ENCODE results near the gene SPC25. TPM values are rescaled to one million over a fixed set of nuclear protein-coding genes. Genes with fewer than 3 reads are reported as not detected.
"Not testable (repeated sequence)": the region's sequence is repeated elsewhere in the genome, so short reads cannot be mapped to it uniquely, and the experiment has no call there.

SPC25 gene, protein sequence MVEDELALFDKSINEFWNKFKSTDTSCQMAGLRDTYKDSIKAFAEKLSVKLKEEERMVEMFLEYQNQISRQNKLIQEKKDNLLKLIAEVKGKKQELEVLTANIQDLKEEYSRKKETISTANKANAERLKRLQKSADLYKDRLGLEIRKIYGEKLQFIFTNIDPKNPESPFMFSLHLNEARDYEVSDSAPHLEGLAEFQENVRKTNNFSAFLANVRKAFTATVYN
- 38.4 TPM for polyA plus RNA-seq (2013, experiment 1 of 2)
- polyA plus RNA-seq (2013, experiment 2 of 2), result 44.8 TPM

DNA sequence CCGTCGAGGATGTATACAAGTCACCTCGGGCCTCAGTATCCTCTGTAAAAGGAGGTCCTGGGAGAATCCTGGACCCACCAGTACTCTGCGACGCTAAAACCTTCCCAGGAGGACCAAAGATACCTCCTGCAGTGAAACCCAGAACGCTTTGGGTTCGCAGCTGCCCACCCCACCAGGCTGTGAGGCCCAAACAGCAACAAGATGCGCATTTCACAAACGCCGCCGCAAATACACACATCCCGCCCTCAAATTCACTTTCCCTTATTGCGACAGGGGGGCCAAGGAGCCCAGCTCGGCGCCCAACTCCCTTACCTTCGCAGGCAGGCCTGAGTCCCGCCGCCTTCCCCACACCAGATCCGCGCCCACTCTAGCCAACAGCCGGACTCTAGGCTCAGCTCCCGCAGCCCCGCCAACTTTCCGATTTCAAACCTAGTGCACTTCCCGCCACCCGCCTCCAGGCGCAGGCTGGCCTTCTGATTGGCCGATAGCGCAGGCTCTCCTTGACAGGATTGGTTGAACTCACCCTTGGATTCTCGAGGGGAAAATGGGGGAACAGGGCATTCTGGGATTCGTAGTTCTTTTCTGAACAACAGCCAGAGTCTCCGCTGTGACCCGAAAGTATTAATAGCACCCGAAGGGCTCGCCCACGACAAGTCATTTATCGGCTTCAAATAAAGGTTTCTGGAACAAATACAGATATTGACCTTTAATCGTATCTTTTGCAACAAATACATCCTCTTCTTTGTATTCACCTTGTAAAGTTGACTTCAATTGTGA lies at the start of gene SPC25:
SPC25 (minus strand) TSS at position 425 of the 777 bp plus-strand sequence. CDS start 911 bp downstream, outside the sequence.
- H3K4me1 ChIP-seq (ENCODE audit: insufficient read depth, low read length), result peaks cover 6% of the 10 kb centered on the region; the same call in 1 of the 2 replicates
- WGBS, result under 1% methylated on average over 38 of the region's 38 CpGs
- H3K36me3 ChIP-seq (ENCODE audit: insufficient read depth, low read length), result peaks cover 27% of the 10 kb centered on the region
- H3K9ac ChIP-seq (ENCODE audit: low read depth, low read length), result peak within 1 kb of the TSS; percentile 81
- peaks cover 12% of the 10 kb centered on the region; the same call in 1 of the 2 replicates for H3K27me3 ChIP-seq (ENCODE audit: insufficient read depth, low read length)
- no peaks in the 10 kb centered on the region for H3K9me3 ChIP-seq (ENCODE audit: insufficient read depth, low read depth, low read length)
- peak within 1 kb of the TSS; percentile 89 for H3K4me3 ChIP-seq (ENCODE audit: low read length)
- no peak within 1 kb of the TSS for H3K27ac ChIP-seq (ENCODE audit: low read depth, low read length)

DNA sequence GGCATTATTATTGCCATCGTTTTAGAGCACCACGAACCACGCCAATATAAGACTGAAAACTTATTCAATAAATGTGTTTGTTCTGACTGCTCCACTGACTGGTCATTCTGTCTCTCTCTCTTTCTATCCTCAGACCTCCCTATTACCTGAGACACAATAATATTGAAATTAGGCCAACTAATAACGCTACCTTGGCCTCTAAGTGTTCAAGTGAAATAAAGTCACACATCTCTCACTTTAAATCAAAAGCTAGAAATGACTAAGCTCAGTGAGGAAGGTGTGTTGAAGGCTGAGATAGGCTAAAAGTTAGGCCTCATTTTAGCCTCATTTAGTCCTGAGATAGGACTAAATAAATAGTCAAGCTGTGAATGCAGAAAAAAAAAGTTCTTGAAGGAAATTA lies 49.7 kb upstream of the SPC25 start:
- Histone ChIP-seq H3K4me3 (ENCODE audit: low read length) (no peak overlapping the region), H3K9me3 (ENCODE audit: insufficient read depth, low read depth, low read length) (no peaks in the 10 kb centered on the region), H3K27me3 (ENCODE audit: insufficient read depth, low read length) (no peaks in the 10 kb centered on the region), H3K36me3 (ENCODE audit: insufficient read depth, low read length) (no peaks in the 10 kb centered on the region), H3K9ac (ENCODE audit: low read depth, low read length) (no peak overlapping the region), H3K27ac (ENCODE audit: low read depth, low read length) (no peak overlapping the region), H3K4me1 (ENCODE audit: insufficient read depth, low read length) (no peaks in the 10 kb centered on the region)
- 80% methylated on average over 4 of the region's 4 CpGs for WGBS

DNA sequence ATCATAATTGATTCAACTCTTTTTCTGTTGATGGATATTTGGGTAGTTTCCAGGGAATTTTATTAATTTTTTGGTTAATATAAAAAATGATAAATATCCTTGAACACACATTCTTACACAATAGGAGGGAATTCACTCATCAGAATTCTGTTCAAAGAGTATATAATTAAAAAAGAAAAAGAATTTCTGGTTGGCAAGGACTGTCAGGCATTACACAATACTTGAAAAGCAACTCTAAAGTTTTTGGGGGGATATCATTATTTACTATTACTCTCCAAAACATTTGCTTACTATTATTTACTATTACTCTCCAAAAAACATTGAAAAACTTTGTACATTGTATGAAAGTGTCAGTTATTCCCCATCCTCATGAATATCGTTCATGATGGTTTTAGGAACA lies 48.8 kb upstream of the SPC25 start:
- Histone ChIP-seq H3K4me1 (ENCODE audit: insufficient read depth, low read length) (no peaks in the 10 kb centered on the region), H3K27me3 (ENCODE audit: insufficient read depth, low read length) (no peaks in the 10 kb centered on the region), H3K36me3 (ENCODE audit: insufficient read depth, low read length) (no peaks in the 10 kb centered on the region), H3K4me3 (ENCODE audit: low read length) (no peak overlapping the region), H3K27ac (ENCODE audit: low read depth, low read length) (no peak overlapping the region), H3K9ac (ENCODE audit: low read depth, low read length) (no peak overlapping the region), H3K9me3 (ENCODE audit: insufficient read depth, low read depth, low read length) (no peaks in the 10 kb centered on the region)
- no CpG with 5 or more reads among the region's 1 CpG for WGBS

DNA sequence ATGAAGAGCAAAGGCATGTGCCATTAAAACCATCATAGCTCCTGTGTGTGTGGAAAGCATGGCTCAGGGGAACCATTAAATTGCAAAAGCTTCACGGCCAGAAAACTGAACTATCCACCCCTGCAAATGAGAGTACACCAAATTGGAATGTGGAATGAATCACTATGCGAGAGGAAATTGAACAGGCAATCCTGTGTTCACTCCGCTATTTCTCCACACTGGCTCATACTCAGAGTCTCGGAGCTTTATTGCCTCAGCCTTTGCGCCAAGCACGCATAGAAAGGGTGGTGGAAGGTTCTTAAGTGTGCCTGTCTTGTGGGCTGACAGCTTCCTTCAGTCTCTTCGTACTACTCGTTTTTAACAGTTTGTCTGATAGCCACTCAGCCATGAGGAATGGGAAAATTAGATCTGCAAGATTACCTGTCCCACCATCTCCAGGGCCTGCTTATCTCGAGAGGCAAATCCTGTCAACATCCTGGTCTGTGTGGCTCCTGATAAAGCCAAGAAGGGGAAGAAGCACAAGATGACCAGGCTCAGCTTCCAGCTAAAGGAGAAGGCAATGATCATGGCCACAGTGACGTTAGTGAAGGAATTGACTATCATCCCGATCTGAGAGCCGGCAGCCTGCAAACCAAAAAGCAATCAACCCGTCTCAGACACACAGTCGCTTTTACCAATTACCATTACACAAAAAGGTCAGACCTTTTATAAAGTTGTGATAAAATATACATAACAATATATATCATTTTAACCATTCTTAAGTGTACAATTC lies 45.8 kb upstream of the SPC25 start:
- H3K27me3 ChIP-seq (ENCODE audit: insufficient read depth, low read length), result no peaks in the 10 kb centered on the region
- no peak overlapping the region for H3K27ac ChIP-seq (ENCODE audit: low read depth, low read length)
- no peak overlapping the region for H3K4me3 ChIP-seq (ENCODE audit: low read length)
- no peaks in the 10 kb centered on the region for H3K36me3 ChIP-seq (ENCODE audit: insufficient read depth, low read length)
- no peaks in the 10 kb centered on the region for H3K4me1 ChIP-seq (ENCODE audit: insufficient read depth, low read length)
- H3K9ac ChIP-seq (ENCODE audit: low read depth, low read length), result no peak overlapping the region
- whole genome bisulfite sequencing, result 93% methylated on average over 14 of the region's 14 CpGs
- no peaks in the 10 kb centered on the region for H3K9me3 ChIP-seq (ENCODE audit: insufficient read depth, low read depth, low read length)

DNA sequence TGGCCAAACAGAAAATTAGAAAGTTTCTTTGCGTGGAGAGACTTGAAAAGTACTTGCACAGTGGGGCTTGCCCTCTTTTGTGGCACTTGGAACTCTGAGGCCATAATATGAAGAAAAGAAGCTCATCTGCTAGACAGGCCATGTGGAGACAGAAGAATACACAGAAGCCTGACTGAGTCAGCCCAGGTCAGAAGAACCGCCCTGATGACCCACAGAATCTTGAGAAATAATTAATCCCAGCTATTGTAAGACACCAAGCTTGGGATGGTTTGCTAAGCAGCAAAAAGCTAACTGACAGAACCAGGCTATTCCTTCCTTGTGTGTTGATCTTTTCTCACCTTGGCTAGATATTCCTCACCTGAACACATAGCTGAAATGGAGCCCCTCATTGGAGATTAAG lies 44.6 kb upstream of the SPC25 start:
- Histone ChIP-seq H3K27me3 (ENCODE audit: insufficient read depth, low read length) (no peaks in the 10 kb centered on the region), H3K27ac (ENCODE audit: low read depth, low read length) (no peak overlapping the region), H3K4me3 (ENCODE audit: low read length) (no peak overlapping the region), H3K9me3 (ENCODE audit: insufficient read depth, low read depth, low read length) (no peaks in the 10 kb centered on the region), H3K4me1 (ENCODE audit: insufficient read depth, low read length) (no peaks in the 10 kb centered on the region), H3K9ac (ENCODE audit: low read depth, low read length) (no peak overlapping the region), H3K36me3 (ENCODE audit: insufficient read depth, low read length) (no peaks in the 10 kb centered on the region)
- WGBS, result 92% methylated on average over 2 of the region's 2 CpGs

DNA sequence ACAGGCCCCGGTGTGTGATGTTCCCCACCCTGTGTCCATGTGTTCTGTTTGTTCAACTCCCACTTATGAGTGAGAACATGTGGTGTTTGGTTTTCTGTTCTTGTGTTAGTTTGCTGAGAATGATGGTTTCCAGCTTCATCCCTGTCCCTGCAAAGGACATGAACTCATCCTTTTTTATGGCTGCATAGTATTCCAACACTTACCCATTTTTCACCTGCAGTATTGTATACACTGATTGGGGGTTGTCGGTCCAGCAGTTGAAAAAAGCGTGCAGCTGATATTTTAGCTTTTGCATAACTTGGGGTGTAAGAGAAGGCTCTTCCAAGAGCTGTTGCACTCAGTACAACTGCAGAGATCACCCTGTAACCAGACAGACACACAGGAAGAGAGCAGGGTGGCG lies 41.9 kb upstream of the SPC25 start:
- not testable (repeated sequence) for H3K4me1 ChIP-seq (ENCODE audit: insufficient read depth, low read length); H3K27ac ChIP-seq (ENCODE audit: low read depth, low read length); H3K9me3 ChIP-seq (ENCODE audit: insufficient read depth, low read depth, low read length); H3K36me3 ChIP-seq (ENCODE audit: insufficient read depth, low read length); H3K27me3 ChIP-seq (ENCODE audit: insufficient read depth, low read length); H3K9ac ChIP-seq (ENCODE audit: low read depth, low read length); H3K4me3 ChIP-seq (ENCODE audit: low read length)
- 93% methylated on average over 4 of the region's 4 CpGs for WGBS

DNA sequence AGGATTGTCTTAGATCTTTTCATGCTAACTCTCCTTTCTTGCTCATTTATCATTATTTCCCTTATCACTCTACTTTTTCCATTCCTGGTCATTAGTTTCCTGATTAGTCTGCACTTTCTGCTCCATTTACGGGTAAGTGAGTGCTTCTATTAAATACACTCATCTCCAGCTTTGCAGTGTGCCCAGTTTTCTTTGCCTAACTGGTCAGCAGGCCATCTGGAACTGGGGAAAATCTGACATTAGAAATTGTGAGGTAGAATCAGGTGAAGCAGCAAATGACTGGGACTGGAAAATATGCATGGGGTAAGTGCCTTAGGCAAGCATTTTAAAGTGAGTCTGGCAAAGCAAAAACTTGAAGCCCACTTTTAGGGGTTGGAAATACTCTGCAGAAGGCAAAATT lies 40.0 kb upstream of the SPC25 start:
- WGBS, result 93% methylated on average over 1 of the region's 1 CpG
- Histone ChIP-seq H3K36me3 (ENCODE audit: insufficient read depth, low read length) (no peaks in the 10 kb centered on the region), H3K27ac (ENCODE audit: low read depth, low read length) (no peak overlapping the region)

DNA sequence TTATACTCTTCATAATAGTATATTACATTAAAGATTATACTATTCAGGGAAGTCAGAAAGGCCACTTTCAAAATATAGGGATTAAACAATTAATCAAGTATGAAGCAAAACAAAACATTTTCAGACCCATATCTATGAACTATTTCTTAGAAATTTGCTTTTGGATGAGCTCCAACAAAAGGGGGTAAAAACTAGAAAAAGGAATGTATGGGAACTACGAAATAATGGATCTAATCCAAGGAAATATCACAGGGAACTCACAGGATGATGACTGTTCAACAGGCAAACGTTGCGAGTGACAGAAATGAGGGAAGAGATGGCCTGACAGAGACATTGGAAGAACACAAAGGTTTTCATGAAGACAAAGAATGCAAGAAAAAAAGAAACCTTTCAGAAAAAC lies 38.8 kb upstream of the SPC25 start:
- Histone ChIP-seq H3K4me1 (ENCODE audit: insufficient read depth, low read length) (no peaks in the 10 kb centered on the region), H3K9me3 (ENCODE audit: insufficient read depth, low read depth, low read length) (no peaks in the 10 kb centered on the region), H3K27ac (ENCODE audit: low read depth, low read length) (no peak overlapping the region), H3K27me3 (ENCODE audit: insufficient read depth, low read length) (no peaks in the 10 kb centered on the region), H3K9ac (ENCODE audit: low read depth, low read length) (no peak overlapping the region), H3K4me3 (ENCODE audit: low read length) (no peak overlapping the region), H3K36me3 (ENCODE audit: insufficient read depth, low read length) (no peaks in the 10 kb centered on the region)
- 85% methylated on average over 3 of the region's 3 CpGs for WGBS

More for the DNA sequence above, 40.0 kb upstream of the SPC25 start:
- Histone ChIP-seq H3K9me3 (ENCODE audit: insufficient read depth, low read depth, low read length) (no peaks in the 10 kb centered on the region), H3K4me3 (ENCODE audit: low read length) (no peak overlapping the region), H3K4me1 (ENCODE audit: insufficient read depth, low read length) (no peaks in the 10 kb centered on the region), H3K9ac (ENCODE audit: low read depth, low read length) (no peak overlapping the region), H3K27me3 (ENCODE audit: insufficient read depth, low read length) (no peaks in the 10 kb centered on the region)

DNA sequence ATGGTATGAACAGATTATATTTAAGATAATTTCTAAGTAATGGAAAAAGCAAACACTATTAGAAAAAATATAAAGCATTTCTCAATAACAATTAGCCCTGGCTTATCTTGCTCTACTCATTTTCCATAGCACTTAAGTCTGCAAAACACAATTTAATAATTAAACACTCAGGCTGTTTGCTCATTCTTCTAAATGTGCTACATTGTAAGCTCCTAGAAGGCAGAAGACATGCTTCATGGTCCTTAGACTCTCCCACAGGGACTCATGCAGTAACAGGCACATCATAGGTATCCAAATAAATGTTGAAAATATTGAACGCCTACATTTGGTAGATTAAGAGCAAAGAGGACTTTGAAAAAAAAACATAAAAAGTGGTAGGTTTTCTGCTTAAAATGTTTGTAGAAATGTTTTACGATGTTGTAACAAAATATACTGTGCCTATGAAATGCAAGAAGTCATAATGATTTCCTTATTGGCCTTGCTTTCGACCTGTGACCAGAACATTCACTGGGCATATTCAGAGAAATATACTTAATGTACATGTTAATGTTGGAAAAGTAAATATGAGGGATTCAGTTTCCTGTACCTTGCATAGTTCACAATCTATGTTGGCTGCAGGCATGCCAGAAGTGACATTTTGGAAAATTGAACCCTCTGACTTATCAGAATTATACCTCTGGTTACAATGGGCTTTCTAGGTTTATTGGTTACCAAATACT lies 38.0 kb upstream of the SPC25 start:
- 95% methylated on average over 3 of the region's 3 CpGs for WGBS
- Histone ChIP-seq H3K4me1 (ENCODE audit: insufficient read depth, low read length) (no peaks in the 10 kb centered on the region), H3K27me3 (ENCODE audit: insufficient read depth, low read length) (no peaks in the 10 kb centered on the region), H3K4me3 (ENCODE audit: low read length) (no peak overlapping the region), H3K9ac (ENCODE audit: low read depth, low read length) (no peak overlapping the region), H3K9me3 (ENCODE audit: insufficient read depth, low read depth, low read length) (no peaks in the 10 kb centered on the region), H3K27ac (ENCODE audit: low read depth, low read length) (no peak overlapping the region), H3K36me3 (ENCODE audit: insufficient read depth, low read length) (no peaks in the 10 kb centered on the region)

DNA sequence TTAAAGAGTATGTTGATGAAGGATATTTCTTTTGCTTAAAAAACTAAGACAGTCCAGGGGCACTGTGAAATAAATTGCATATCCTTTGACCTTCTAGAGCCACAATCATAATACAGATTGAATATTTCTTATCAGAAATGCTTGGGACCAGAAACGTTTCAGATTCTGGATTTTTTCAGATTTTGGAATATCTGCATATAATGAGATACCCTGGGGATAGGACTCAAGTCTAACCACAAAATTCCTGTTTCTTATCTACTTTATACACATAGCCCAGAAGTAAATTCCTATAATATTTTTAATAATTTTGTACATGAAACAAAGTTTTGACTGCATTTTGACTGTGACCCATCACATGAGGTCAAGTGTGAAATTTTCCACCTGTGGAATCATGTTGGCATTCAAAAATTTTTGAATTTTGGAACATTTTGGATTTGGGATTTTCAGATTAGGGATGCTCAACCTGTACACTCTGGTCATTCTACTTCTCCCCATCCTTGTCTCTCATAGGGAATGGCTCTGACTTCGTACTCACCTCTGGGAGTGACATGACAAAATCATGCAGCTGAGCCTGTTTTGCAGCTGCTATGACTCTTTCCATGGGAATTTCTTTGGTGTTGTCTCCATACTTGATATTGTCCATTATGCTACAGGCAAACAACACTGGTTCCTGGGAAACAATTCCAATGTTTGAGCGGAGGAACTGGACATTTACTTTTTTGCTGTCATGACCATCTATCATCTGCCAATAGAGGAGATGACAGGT lies 36.6 kb upstream of the SPC25 start:
- no peaks in the 10 kb centered on the region for H3K27me3 ChIP-seq (ENCODE audit: insufficient read depth, low read length)
- no peaks in the 10 kb centered on the region for H3K36me3 ChIP-seq (ENCODE audit: insufficient read depth, low read length)
- 98% methylated on average over 3 of the region's 3 CpGs for WGBS
- H3K9ac ChIP-seq (ENCODE audit: low read depth, low read length), result no peak overlapping the region
- H3K4me3 ChIP-seq (ENCODE audit: low read length), result no peak overlapping the region
- no peaks in the 10 kb centered on the region for H3K4me1 ChIP-seq (ENCODE audit: insufficient read depth, low read length)
- no peaks in the 10 kb centered on the region for H3K9me3 ChIP-seq (ENCODE audit: insufficient read depth, low read depth, low read length)
- H3K27ac ChIP-seq (ENCODE audit: low read depth, low read length), result no peak overlapping the region

Data from HUES64 (cell line).